ENCODE results near the gene SETDB1.

The SETDB1 gene

GRCh38 chr1:150966011-150966410 lies 39.8 kb downstream of the SETDB1 start:
- Histone ChIP-seq H3K4me3 (replicated peaks; ENCODE audit: insufficient read depth, low read length) (no peak overlapping the region), H3K27ac (replicated peaks) (no peak overlapping the region), H3K27me3 (ENCODE audit: insufficient read depth, poor library complexity, severe bottlenecking) (no peaks in the 10 kb centered on the region)
- DNase-seq (ENCODE audit: low read depth in 1 of 2, low spot score in 1 of 2): no peak
- TF ChIP-seq CTCF (IDR thresholded peaks at IDR 0.05; ENCODE audit: insufficient read depth, low read length): no peak
- TF ChIP-seq REST (IDR thresholded peaks at IDR 0.05; ENCODE audit: insufficient replicate concordance, low read depth): no peak
- TF ChIP-seq POLR2AphosphoS5 (IDR thresholded peaks at IDR 0.05; ENCODE audit: low read depth): no peak
- no peak for TF ChIP-seq GABPA (IDR thresholded peaks at IDR 0.05; ENCODE audit: low read depth)
- no peak for TF ChIP-seq SPI1 (IDR thresholded peaks at IDR 0.05; ENCODE audit: borderline replicate concordance, low read depth)

GRCh38 chr1:150967936-150968335 lies 41.8 kb downstream of the SETDB1 start:
- Histone ChIP-seq H3K27me3 (ENCODE audit: insufficient read depth, poor library complexity, severe bottlenecking) (no peaks in the 10 kb centered on the region), H3K4me3 (replicated peaks; ENCODE audit: insufficient read depth, low read length) (no peak overlapping the region), H3K27ac (replicated peaks) (no peak overlapping the region)
- no peak for TF ChIP-seq REST (IDR thresholded peaks at IDR 0.05; ENCODE audit: insufficient replicate concordance, low read depth)
- TF ChIP-seq SPI1 (IDR thresholded peaks at IDR 0.05; ENCODE audit: borderline replicate concordance, low read depth): no peak
- no peak for TF ChIP-seq POLR2AphosphoS5 (IDR thresholded peaks at IDR 0.05; ENCODE audit: low read depth)
- TF ChIP-seq CTCF (IDR thresholded peaks at IDR 0.05; ENCODE audit: insufficient read depth, low read length): no peak
- no peak for TF ChIP-seq GABPA (IDR thresholded peaks at IDR 0.05; ENCODE audit: low read depth)
- no peak for DNase-seq (ENCODE audit: low read depth in 1 of 2, low spot score in 1 of 2)

GRCh38 chr1:150968491-150968890 lies 42.3 kb downstream of the SETDB1 start:
- H3K4me3 ChIP-seq (replicated peaks; ENCODE audit: insufficient read depth, low read length): no peak overlapping the region
- no peaks in the 10 kb centered on the region for H3K27me3 ChIP-seq (ENCODE audit: insufficient read depth, poor library complexity, severe bottlenecking)
- no peak for DNase-seq (ENCODE audit: low read depth in 1 of 2, low spot score in 1 of 2)
- TF ChIP-seq GABPA (IDR thresholded peaks at IDR 0.05; ENCODE audit: low read depth) (no peak), POLR2AphosphoS5 (IDR thresholded peaks at IDR 0.05; ENCODE audit: low read depth) (no peak), CTCF (IDR thresholded peaks at IDR 0.05; ENCODE audit: insufficient read depth, low read length) (no peak), SPI1 (IDR thresholded peaks at IDR 0.05; ENCODE audit: borderline replicate concordance, low read depth) (no peak), REST (IDR thresholded peaks at IDR 0.05; ENCODE audit: insufficient replicate concordance, low read depth) (no peak)
- no peak overlapping the region for H3K27ac ChIP-seq (replicated peaks)

Data from HL-60 (cell line).